Fibroblast of lung (primary cell): ENCODE data around the gene NAA10. TPM values are rescaled to one million over a fixed set of nuclear protein-coding genes. Genes with fewer than 3 reads are reported as not detected.

ENCODE experiments used
- DNase-seq, 2 donors: peaks; one replicate each; pipeline versions ENCODE4 v3.0.0 to v3.0.0-alpha.2; 2010; ENCODE audit warnings: low read depth in 2 of 2
- H2AFZ ChIP-seq: 2 replicates; pipeline ENCODE4 v1.5.1; 2012; ENCODE audit warnings: low read length, control low read depth, inconsistent platforms
- H3K27ac ChIP-seq: 2 replicates; pipeline ENCODE4 v1.5.1; 2011; ENCODE audit warnings: low read length, control low read depth; ENCODE audit not compliant: insufficient read depth
- H3K27me3 ChIP-seq: 2 replicates; pipeline ENCODE4 v1.5.1; 2011; ENCODE audit warnings: mild to moderate bottlenecking, low read length; ENCODE audit not compliant: control insufficient read depth, insufficient read depth
- H3K36me3 ChIP-seq: 2 replicates; pipeline ENCODE4 v1.5.1; 2011; ENCODE audit warnings: low read length; ENCODE audit not compliant: control insufficient read depth, insufficient read depth
- H3K4me1 ChIP-seq: 2 replicates; pipeline ENCODE4 v1.5.1; 2011; ENCODE audit warnings: low read length; ENCODE audit not compliant: control insufficient read depth, insufficient read depth; ENCODE audit errors: extremely low read depth
- H3K4me2 ChIP-seq: 2 replicates; pipeline ENCODE4 v1.5.1; 2011; ENCODE audit warnings: low read length, control low read depth; ENCODE audit not compliant: insufficient read depth; ENCODE audit errors: extremely low read depth
- H3K4me3 ChIP-seq, 4 experiments: fragments of 200-600 bp in 1 of 4; sonication (generic) in 1 of 4; replicated peaks in 1 of 4; 2 replicates each; pipeline ENCODE4 v1.5.1; 2011 to 2016; ENCODE audit warnings: low read length in 4 of 4, low read depth in 3 of 4, mild to moderate bottlenecking in 3 of 4, control low read depth in 2 of 4, inconsistent platforms in 1 of 4, mixed read lengths in 1 of 4; ENCODE audit not compliant: insufficient read depth in 1 of 4; ENCODE audit errors: control extremely low read depth in 1 of 4
- H3K79me2 ChIP-seq: 2 replicates; pipeline ENCODE4 v1.5.1; 2012; ENCODE audit warnings: mild to moderate bottlenecking, low read length, inconsistent platforms; ENCODE audit not compliant: control insufficient read depth, insufficient read depth
- H3K9ac ChIP-seq: 2 replicates; pipeline ENCODE4 v1.5.1; 2011; ENCODE audit warnings: mild to moderate bottlenecking, low read length, control low read depth; ENCODE audit not compliant: insufficient read depth
- H3K9me3 ChIP-seq: 2 replicates; pipeline ENCODE4 v1.5.1; 2012; ENCODE audit warnings: low read depth, low read length; ENCODE audit not compliant: control insufficient read depth, insufficient read depth
- H4K20me1 ChIP-seq: 2 replicates; pipeline ENCODE4 v1.5.1; 2011; ENCODE audit warnings: low read length; ENCODE audit not compliant: control insufficient read depth, insufficient read depth; ENCODE audit errors: extremely low read depth
- EZH2 ChIP-seq: IDR thresholded peaks from 2 replicates; pipeline ENCODE4 v1.5.1; 2012; ENCODE audit warnings: low read length, control low read depth, mild to moderate bottlenecking; ENCODE audit errors: missing control alignments
- polyA plus RNA-seq, 2 donors: library from polyadenylated mRNA; depleted of rRNA in 1 of 2; stranded (reverse) in 1 of 2; unstranded in 1 of 2; fragments of >200 nt; gene quantifications; 2 replicates each; pipeline ENCODE4 v1.2.1, GENCODE V29; 2011 to 2012; ENCODE audit warnings: missing spikeins in 1 of 2
- total RNA-seq: library from RNA; depleted of rRNA; stranded (reverse); fragments of >200 nt; gene quantifications from 2 replicates; pipeline ENCODE4 v1.2.1, GENCODE V29; 2014
- TF ChIP-seq, protein P1 (sequence below), 2 donors: IDR thresholded peaks in 1 of 2; conservative IDR thresholded peaks in 1 of 2; 1 replicate in 1 of 2; 2 replicates in 1 of 2; pipeline ENCODE4 v1.5.1; 2011 to 2012; ENCODE audit warnings: low read length in 2 of 2, control low read depth in 1 of 2, inconsistent platforms in 1 of 2, low read depth in 1 of 2, mild to moderate bottlenecking in 1 of 2

NAA10 gene
- total and polyA plus RNA-seq, 2 donors (not counting 1 experiment from before 2014, with no cell fraction given) = 37.0 to 66.2 TPM

DNA sequence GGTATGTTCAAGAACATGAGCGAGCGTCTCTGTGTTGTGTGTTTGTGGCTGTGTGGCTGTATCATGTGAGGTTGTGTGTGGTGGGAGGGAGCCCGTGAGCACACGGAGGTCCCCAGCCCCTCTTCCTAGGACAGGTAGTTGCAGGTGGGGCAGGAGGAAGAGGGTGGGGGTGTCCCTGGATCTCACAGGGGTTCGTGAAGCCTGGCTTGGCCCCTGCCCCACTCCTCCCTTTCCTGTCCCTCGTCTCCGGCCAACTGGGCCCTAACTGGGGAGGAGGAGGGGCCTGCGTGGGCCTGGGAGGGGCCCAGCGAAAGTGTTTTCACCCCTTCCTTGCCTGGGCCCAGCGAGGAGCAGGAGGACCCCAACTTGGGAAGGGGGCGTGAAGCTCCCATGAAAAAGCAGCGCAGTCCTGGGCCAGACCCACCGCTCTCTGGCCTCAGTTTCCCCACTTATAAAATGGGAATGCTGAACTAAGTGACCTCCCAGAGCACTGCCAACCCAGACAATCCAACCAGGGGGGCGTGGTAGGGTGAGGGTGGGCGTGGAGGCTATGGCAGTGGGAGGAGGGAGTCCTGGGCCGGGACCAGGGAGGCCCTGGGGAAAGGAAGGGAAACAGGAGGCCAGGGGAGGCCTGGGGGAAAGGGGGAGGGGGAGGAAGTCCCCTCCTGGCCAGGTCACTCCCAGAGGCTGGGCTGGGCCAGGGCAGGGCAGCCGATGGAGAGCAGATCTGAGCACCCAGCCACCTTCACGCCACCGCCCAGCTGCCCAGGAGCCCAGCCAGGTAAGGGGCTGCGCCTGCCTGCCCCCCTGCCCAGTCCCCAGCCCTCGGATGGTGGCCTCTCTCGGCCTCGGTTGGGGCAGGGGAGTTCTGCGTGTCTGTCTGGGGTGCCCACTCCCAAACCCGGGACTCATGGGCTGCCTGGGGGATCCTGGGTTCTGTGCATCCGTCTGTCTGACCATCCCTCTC, 30.6 kb downstream of the NAA10 start, which contains the start of gene AVPR2:
Gene AVPR2 (plus strand): TSS at position 683 of the 967 bp plus-strand sequence. CDS start 473 bp downstream, outside the sequence.
- no peak within 1 kb of the TSS for H3K27ac ChIP-seq
- TF ChIP-seq, protein P1, sequence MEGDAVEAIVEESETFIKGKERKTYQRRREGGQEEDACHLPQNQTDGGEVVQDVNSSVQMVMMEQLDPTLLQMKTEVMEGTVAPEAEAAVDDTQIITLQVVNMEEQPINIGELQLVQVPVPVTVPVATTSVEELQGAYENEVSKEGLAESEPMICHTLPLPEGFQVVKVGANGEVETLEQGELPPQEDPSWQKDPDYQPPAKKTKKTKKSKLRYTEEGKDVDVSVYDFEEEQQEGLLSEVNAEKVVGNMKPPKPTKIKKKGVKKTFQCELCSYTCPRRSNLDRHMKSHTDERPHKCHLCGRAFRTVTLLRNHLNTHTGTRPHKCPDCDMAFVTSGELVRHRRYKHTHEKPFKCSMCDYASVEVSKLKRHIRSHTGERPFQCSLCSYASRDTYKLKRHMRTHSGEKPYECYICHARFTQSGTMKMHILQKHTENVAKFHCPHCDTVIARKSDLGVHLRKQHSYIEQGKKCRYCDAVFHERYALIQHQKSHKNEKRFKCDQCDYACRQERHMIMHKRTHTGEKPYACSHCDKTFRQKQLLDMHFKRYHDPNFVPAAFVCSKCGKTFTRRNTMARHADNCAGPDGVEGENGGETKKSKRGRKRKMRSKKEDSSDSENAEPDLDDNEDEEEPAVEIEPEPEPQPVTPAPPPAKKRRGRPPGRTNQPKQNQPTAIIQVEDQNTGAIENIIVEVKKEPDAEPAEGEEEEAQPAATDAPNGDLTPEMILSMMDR (conservative IDR thresholded peaks at IDR 0.05 in 1 of 2, IDR thresholded peaks at IDR 0.05 in 1 of 2; ENCODE audit: low read depth in 1 of 2, low read length in 2 of 2) = no peak
- no peak for TF ChIP-seq EZH2
- peaks cover 3% of the 10 kb centered on the region for H3K4me1 ChIP-seq
- H3K27me3 ChIP-seq = no peaks in the 10 kb centered on the region
- H3K36me3 ChIP-seq = no peaks in the 10 kb centered on the region
- no peak within 1 kb of the TSS for H2AFZ ChIP-seq
- no peak within 1 kb of the TSS for H3K9ac ChIP-seq
- no peaks in the 10 kb centered on the region for H3K9me3 ChIP-seq
- no peaks in the 10 kb centered on the region for H4K20me1 ChIP-seq
- H3K79me2 ChIP-seq = no peaks in the 10 kb centered on the region
- no peak within 1 kb of the TSS for H3K4me2 ChIP-seq
- no peak within 1 kb of the TSS for H3K4me3 ChIP-seq
- no peak for DNase-seq

- no peak overlapping the region for H2AFZ ChIP-seq
- H3K27me3 ChIP-seq = no peaks in the 10 kb centered on the region
- no peak overlapping the region for H3K4me3 ChIP-seq
- H3K4me2 ChIP-seq = no peak overlapping the region
- no peaks in the 10 kb centered on the region for H3K9me3 ChIP-seq
- no peaks in the 10 kb centered on the region for H3K79me2 ChIP-seq
- H3K9ac ChIP-seq = no peak overlapping the region
- H4K20me1 ChIP-seq = no peaks in the 10 kb centered on the region
- peaks cover 3% of the 10 kb centered on the region for H3K4me1 ChIP-seq
- no peak for DNase-seq
- TF ChIP-seq EZH2 = no peak
- TF ChIP-seq, protein P1 (conservative IDR thresholded peaks at IDR 0.05 in 1 of 2, IDR thresholded peaks at IDR 0.05 in 1 of 2; ENCODE audit: low read depth in 1 of 2, low read length in 2 of 2) = no peak
- H3K36me3 ChIP-seq = no peaks in the 10 kb centered on the region
- no peak overlapping the region for H3K27ac ChIP-seq
Observed at GRCh38 chrX:153903238-153903980, 31.4 kb downstream of the NAA10 start.

DNA sequence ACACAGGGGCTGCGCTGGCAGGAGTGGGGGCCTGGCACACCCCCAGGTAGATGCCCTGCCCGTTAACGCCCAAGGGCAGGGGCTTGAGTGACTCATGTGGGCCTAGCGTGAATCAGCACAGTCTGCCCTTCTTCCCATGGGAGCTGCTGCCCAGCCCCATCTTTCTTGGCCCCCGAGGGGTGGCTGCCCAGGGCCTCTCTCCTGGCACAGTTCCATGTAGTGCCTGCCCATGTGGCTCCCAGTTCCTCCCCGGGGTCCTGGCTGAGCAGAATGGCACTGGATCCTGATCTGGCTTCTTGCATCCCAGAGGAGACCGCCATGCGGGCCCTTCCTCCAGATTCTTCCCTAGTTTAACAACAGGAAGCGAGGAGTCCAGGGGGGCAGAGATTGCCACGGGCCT, 32.5 kb downstream of the NAA10 start:
- no peak for DNase-seq
- Histone ChIP-seq H3K9ac (no peak overlapping the region), H3K4me1 (peaks cover 3% of the 10 kb centered on the region), H4K20me1 (no peaks in the 10 kb centered on the region), H3K4me2 (no peak overlapping the region), H3K79me2 (no peaks in the 10 kb centered on the region), H3K36me3 (no peaks in the 10 kb centered on the region), H2AFZ (no peak overlapping the region), H3K4me3 (no peak overlapping the region), H3K9me3 (no peaks in the 10 kb centered on the region), H3K27me3 (no peaks in the 10 kb centered on the region), H3K27ac (no peak overlapping the region)
- TF ChIP-seq EZH2 = no peak
- TF ChIP-seq, protein P1 (conservative IDR thresholded peaks at IDR 0.05 in 1 of 2, IDR thresholded peaks at IDR 0.05 in 1 of 2; ENCODE audit: low read depth in 1 of 2, low read length in 2 of 2) = no peak
